DMS 273 (cell line): ENCODE results near the gene C9orf85.

Source experiments
- DNase-seq: peaks from one replicate; lab custom pipeline; 2025; ENCODE audit not compliant: unreplicated experiment; lab: John Stamatoyannopoulos, UW

Gene C9orf85

GRCh38 chr9:71901695-71902597 is 9.5 kb upstream of the C9orf85 start:
- DNase-seq: no peak

GRCh38 chr9:71904076-71904475 is 7.4 kb upstream of the C9orf85 start:
- no peak for DNase-seq

- DNase-seq: peak; percentile 34
Measured at GRCh38 chr9:71908825-71909224, 2.6 kb upstream of the C9orf85 start.

- peak; percentile 78 for DNase-seq
Measured at GRCh38 chr9:71909887-71910649, 1.4 kb upstream of the C9orf85 start.

GRCh38 chr9:71910650-71911060 is 784 bp upstream of the C9orf85 start:
- peak; percentile 80 for DNase-seq

- peak; percentile 79 for DNase-seq
Measured at GRCh38 chr9:71911908-71912335, 483 bp downstream of the C9orf85 start.

- no peak for DNase-seq
Measured at GRCh38 chr9:71915495-71915894, 4.1 kb downstream of the C9orf85 start.

GRCh38 chr9:71916834-71917534 is 5.5 kb downstream of the C9orf85 start:
- DNase-seq: no peak

GRCh38 chr9:71918419-71918818 is 7.0 kb downstream of the C9orf85 start:
- no peak for DNase-seq

GRCh38 chr9:71920456-71921189 is 9.2 kb downstream of the C9orf85 start:
- no peak for DNase-seq

- no peak for DNase-seq
Measured at GRCh38 chr9:71921190-71921814, 9.9 kb downstream of the C9orf85 start.

GRCh38 chr9:71924576-71924975 is 13.1 kb downstream of the C9orf85 start:
- no peak for DNase-seq

GRCh38 chr9:71925834-71926233 is 14.4 kb downstream of the C9orf85 start:
- no peak for DNase-seq

GRCh38 chr9:71928376-71928775 is 16.9 kb downstream of the C9orf85 start:
- DNase-seq: no peak

- DNase-seq: no peak
Measured at GRCh38 chr9:71928806-71929205, 17.4 kb downstream of the C9orf85 start.

- no peak for DNase-seq
Measured at GRCh38 chr9:71929223-71929622, 17.8 kb downstream of the C9orf85 start.

GRCh38 chr9:71929791-71930440 is 18.5 kb downstream of the C9orf85 start:
- DNase-seq: no peak

- DNase-seq: no peak
Measured at GRCh38 chr9:71931166-71931565, 19.7 kb downstream of the C9orf85 start.

- DNase-seq: no peak
Measured at GRCh38 chr9:71936066-71936465, 24.6 kb downstream of the C9orf85 start.
